GM12874 (cell line): ENCODE results near the gene VIL1.

Experiments
- TF ChIP-seq, protein P1 (sequence below): IDR thresholded peaks from 2 replicates; pipeline ENCODE4 v1.5.1; 2011; ENCODE audit warnings: low read depth, mild to moderate bottlenecking, control low read depth, low read length, moderate library complexity; ENCODE audit not compliant: insufficient read depth

Gene VIL1

GRCh38 chr2:218471036-218471435, 52.1 kb downstream of the VIL1 start:
- TF ChIP-seq, protein P1, sequence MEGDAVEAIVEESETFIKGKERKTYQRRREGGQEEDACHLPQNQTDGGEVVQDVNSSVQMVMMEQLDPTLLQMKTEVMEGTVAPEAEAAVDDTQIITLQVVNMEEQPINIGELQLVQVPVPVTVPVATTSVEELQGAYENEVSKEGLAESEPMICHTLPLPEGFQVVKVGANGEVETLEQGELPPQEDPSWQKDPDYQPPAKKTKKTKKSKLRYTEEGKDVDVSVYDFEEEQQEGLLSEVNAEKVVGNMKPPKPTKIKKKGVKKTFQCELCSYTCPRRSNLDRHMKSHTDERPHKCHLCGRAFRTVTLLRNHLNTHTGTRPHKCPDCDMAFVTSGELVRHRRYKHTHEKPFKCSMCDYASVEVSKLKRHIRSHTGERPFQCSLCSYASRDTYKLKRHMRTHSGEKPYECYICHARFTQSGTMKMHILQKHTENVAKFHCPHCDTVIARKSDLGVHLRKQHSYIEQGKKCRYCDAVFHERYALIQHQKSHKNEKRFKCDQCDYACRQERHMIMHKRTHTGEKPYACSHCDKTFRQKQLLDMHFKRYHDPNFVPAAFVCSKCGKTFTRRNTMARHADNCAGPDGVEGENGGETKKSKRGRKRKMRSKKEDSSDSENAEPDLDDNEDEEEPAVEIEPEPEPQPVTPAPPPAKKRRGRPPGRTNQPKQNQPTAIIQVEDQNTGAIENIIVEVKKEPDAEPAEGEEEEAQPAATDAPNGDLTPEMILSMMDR, result no peak

GRCh38 chr2:218471982-218472381, 53.1 kb downstream of the VIL1 start:
- TF ChIP-seq, protein P1, result no peak

DNA sequence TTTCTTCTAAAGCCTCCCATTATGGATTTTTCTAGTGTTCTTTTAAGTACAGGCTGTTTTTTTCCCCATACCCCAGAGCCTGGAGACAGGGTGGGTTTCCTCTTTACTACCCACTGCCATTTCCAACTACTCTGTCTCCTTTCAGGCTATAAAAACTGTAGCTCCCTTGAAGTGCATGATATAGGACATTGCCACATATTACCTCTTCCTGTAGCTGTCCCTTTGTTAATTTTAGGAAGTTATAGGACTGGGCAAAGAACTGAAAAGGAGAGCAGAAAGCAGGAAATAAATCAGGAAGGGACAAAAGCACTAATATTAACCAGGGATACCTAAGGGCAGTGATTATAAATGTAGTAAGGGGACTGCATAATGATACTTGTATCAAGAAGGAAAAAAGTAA, 54.1 kb downstream of the VIL1 start:
- TF ChIP-seq, protein P1, result no peak

GRCh38 chr2:218474527-218474926, 55.6 kb downstream of the VIL1 start:
- TF ChIP-seq, protein P1, result no peak

DNA sequence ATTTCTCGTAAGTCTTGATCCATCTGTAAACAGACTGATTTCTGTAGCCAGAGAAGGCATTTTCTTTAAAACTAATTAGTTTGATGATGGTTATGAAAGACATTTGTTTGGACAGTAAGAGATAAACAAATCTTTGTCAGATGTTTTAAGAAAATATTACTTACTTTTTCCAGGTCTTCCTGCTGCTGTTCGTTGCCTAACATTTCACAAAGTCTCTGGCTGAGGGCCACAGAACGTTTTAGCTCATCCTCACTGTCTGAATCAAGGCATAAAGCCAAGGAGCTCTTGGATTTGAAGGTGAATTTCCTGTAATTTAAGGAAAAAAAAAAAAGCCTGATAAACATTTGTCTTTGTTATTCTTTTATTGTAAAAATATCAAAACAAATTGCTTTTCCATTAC, 57.8 kb downstream of the VIL1 start:
- TF ChIP-seq, protein P1, result no peak

- TF ChIP-seq, protein P1, result no peak
Observed at GRCh38 chr2:218477247-218477646, 58.3 kb downstream of the VIL1 start.

GRCh38 chr2:218478544-218478943, 59.6 kb downstream of the VIL1 start:
- TF ChIP-seq, protein P1, result no peak

DNA sequence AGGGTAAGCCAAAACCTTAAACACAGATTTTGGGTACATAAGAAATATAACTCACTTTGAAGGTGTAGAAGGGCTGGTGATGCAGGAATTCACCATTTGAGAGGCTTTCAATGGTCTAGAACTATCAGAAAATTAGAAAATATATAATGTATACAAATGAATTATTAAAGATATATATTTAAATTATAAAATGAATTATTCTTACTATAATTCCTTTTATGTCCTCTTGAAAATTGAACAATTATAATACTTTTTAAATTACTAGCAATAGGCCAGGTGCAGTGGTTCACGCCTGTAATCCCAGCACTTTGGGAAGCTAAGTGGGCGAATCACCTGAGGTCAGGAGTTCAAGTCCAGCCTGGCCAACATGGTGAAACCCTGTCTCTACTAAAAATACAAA, 60.7 kb downstream of the VIL1 start:
- TF ChIP-seq, protein P1, result no peak
